GM12874 (cell line): ENCODE measurements around the gene BRI3BP.

ENCODE experiments used
- CTCF ChIP-seq: IDR thresholded peaks from 2 replicates; pipeline ENCODE4 v1.5.1; 2011; ENCODE audit warnings: low read depth, mild to moderate bottlenecking, control low read depth, low read length, moderate library complexity; ENCODE audit not compliant: insufficient read depth

Gene BRI3BP

GRCh38 chr12:124952295-124952694, 41.1 kb upstream of the BRI3BP start:
- TF ChIP-seq CTCF: no peak

- no peak for TF ChIP-seq CTCF
Observed at GRCh38 chr12:124952801-124953200, 40.6 kb upstream of the BRI3BP start.

- no peak for TF ChIP-seq CTCF
Observed at GRCh38 chr12:124953689-124954405, 39.6 kb upstream of the BRI3BP start.

- TF ChIP-seq CTCF: no peak
Observed at GRCh38 chr12:124954771-124955170, 38.7 kb upstream of the BRI3BP start.

GRCh38 chr12:124956571-124956970, 36.9 kb upstream of the BRI3BP start:
- TF ChIP-seq CTCF: no peak

- TF ChIP-seq CTCF: no peak
Observed at GRCh38 chr12:124961055-124961454, 32.4 kb upstream of the BRI3BP start.

- no peak for TF ChIP-seq CTCF
Observed at GRCh38 chr12:124963211-124963610, 30.2 kb upstream of the BRI3BP start.
